Putamen (tissue), 1 donor: Measurements from ENCODE around the gene KPNB1.
"Not testable (repeated sequence)": the region's sequence is repeated elsewhere in the genome, so short reads cannot be mapped to it uniquely, and the experiment has no call there.

Source experiments
- DNase-seq: peaks from one replicate; pipeline ENCODE4 v3.0.0-alpha.2; 2016; ENCODE audit warnings: low spot score

The KPNB1 gene

DNA sequence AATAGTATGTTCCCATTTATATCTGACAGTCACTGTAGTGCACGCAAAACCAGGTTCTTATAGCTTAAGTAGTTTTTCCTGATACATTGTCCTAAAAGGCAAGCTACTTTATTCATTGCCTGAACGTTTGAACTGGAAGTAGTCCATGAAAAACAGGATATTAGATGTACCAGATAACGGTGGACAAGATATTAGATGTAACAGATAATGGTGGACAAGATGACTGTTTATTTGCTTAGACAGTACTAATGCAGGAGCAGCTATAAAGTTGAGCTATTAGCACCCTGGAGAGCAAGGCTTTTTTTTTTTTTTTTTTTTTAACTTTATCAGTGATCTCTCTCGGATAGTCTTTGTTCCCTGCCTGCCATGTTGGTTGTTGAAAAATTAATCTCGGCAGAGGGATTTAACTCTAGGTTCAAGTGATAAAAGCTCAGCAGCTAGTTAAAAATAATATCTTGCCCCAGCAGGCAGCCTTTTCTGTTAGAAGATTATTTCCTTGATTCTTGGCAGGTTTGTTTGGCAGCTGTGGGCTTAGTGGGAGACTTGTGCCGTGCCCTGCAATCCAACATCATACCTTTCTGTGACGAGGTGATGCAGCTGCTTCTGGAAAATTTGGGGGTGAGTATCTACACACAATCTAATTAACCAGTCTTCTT is 26.9 kb downstream of the KPNB1 start:
- DNase-seq: no peak

DNA sequence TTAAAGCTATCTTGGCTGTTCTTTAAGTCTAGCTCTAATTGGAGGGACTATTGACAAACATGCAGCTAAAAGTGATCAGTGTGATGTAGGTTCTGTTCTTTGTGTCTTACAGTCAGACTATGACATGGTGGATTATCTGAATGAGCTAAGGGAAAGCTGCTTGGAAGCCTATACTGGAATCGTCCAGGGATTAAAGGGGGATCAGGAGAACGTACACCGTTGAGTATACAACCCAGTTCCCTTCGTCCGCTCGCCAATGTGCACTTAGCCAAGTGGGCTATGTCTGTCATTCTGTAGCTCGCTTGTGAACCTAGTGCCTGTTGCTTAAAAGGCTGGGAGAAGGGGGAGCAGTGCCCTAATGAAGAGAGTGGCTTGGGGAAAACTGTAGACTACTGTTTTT is 28.5 kb downstream of the KPNB1 start:
- DNase-seq: no peak

DNA sequence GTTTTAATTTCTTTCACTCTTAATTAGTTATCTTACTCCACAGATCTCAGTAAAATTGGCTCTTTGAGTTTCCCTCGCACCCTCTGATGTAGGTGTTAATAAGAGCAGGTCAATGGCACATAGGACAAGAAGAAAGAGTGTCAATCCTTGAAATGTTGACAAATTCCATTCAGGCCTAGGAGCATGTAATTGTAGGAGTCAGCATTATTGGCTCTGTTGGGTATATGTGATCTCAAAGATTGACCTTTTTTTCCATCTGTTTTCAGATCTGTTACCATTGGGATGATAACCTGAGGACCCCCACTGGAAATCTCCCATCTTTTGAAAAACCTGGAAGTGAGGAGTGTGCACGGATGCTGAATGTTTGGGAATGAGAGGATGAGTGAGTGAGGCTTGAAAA is 32.4 kb downstream of the KPNB1 start:
- no peak for DNase-seq

DNA sequence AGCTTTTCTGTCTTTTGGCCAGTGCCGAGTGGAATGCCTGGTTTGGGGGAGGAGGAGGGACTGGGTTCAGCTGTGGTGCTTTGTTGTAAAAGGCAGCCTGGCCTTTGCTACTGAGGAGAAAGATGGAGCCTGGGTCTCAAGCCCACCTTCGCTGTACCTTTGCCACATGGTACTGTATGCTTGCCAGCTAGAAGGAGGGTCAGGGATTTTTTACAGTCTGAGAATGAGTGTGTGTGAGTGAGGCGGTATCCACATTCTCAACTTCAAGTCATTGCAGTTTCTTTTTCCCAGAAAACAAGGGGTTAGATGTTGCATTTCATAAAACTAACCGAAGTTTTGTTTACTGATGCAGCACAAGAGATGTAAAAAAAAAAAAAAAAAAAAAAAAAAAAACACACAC is 33.0 kb downstream of the KPNB1 start:
- DNase-seq: not testable (repeated sequence)

DNA sequence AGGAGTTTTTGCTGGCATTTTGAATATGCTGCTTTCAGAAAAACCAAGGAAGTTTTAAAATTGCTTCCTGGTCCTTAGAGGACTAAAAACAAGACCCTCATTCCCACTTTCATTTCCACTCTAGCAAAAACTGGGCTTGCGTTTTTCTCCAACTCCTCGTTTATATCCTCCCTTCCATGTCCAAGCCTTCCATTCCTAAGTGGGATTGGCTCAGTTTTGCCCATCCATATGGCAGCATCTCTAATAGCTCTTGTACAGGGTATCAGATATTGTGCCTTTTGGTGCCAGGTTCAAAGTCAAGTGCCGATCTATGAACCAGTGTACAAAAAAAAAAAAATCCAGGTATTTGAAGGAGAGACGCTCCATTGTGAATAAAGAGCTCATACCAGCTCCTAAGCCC is 34.3 kb downstream of the KPNB1 start:
- no peak for DNase-seq

DNA sequence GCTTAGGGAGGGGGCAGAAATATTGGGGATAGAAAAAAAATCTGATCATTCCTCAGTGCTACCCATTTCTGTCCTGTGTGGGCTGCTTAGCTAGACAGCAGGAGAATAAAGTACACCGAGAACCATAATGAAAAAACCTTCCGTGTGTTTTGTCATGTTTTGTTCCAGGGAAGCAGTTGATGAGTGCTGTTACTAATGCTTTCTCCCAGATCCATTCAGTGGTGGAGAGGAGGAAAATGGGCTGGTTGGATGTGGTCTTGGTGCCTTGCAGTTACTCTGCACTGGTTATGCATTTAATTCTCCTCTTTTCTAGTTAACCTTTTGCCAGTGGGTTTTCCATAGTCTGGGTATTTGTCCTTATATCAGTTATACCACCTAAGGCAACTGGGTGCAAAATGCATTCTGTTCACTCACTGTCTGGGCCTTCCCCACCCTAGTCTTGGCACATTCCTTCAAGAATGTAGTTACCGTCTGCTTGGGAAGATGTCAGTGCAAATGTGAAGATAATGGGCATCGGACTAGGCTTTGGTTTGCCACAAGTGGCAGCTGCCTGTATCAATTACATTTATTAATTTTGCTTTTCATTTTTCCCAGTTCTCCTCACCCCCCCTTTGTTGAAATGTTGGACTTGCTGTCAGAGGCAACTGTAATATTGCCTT is 34.9 kb downstream of the KPNB1 start:
- no peak for DNase-seq

DNA sequence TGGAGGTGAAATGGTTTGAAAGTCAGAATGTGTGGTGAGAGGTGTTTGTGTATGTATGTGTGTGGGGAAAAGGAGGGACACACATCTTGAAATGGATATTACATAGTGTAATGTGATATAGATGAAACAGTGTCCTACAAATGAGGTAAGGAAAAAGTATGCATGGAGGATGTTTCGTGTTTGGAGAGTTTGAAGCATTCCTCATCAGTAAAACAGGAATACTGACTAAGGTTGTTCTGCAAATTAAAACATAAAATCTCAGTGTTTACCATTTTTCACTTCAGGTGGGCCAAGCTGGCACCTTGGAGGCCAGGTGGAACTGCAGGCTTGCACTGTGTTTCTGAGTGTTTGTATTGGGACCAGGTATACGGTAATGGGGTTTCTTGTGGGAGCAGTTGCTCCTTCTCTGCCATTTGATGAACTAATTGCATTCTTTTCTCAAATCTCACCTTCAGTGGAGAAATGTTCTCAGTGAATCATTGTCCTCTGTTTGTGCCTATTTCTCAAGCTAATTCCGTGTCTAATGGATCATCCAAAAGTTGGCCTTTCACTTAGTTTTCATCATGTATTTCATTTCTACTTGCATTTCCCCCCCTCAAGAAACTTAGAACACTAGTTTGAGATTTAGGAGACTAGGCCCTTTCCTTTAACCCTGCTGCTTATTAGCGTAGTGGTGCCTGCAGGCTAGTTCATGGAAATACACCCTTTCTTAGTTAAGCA is 36.0 kb downstream of the KPNB1 start:
- DNase-seq: no peak

DNA sequence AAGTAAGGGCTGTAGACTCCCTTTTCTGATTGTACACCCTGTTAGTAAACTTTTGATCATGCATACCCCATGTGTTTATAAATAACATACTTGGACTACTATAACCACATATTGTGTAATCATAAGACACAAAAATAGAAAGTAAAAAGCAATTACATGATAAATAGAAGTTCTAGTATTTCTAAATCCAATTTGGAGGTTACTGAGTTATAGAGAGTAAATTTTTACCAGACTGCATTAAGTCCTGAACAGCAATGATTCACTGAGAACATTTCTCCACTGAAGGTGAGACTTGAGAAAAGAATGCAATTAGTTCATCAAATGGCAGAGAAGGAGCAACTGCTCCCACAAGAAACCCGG is 36.5 kb downstream of the KPNB1 start:
- no peak for DNase-seq

DNA sequence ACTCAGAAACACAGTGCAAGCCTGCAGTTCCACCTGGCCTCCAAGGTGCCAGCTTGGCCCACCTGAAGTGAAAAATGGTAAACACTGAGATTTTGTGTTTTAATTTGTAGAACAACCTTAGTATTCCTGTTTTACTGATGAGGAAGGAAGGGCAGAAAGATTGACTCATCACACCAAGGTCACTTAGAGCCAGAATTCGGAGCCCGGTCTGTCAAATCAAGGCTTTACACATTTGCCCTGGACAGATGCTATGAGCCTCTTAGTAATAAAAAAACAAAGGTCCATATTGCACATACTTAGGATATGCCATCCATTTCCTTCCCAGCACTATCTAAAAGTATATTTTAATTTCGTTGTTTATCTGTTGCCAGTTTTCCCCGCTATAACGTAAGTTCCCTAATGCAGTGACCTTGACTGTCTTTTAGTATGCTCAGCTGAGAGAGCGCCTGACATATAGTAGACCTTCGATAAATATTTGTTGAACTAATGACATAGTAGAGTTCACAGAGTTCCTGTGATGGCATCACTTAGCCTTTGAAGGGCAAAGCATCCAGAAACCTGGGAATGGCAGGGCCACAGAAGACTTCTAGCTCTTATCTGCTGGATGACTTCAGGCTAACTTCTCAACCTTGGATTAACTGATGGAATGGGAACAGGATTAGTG is 37.1 kb downstream of the KPNB1 start:
- DNase-seq: no peak

DNA sequence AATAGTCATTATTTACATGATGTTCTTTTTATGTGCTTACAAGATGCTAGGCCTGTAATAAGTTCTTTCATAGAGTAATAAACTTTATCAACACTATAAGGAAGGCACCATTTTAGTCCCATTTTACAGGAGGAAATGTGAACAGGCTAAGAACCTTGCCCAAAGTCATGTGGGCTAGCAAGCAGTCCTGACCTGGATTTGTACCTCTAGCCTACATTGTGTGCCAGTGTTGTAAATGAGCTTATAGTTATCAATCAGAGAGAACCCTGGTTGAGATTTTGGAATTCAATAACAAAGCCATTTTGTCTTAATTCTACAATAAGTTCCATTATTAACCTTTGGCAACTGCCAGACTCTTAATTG is 37.6 kb downstream of the KPNB1 start:
- no peak for DNase-seq

DNA sequence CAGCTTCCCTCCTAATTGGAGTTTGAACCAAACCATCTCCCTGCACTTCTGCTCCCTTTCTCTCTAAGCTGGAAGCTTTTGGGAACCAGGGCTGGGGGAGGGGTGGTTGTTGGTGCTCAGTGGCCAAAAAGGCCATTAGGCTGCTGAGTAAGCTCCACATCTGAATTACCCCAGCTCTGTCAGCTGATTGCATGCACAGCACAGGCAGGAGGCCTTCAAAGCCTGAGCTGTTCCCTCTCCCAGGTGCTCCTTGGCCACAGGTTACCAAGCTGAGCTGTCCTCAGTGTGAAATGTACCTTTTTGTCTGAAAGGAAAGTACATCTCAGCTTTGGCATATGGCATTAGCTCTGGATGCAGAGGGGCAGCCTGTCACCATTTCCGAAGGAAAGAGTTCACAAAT is 38.0 kb downstream of the KPNB1 start:
- DNase-seq: no peak

DNA sequence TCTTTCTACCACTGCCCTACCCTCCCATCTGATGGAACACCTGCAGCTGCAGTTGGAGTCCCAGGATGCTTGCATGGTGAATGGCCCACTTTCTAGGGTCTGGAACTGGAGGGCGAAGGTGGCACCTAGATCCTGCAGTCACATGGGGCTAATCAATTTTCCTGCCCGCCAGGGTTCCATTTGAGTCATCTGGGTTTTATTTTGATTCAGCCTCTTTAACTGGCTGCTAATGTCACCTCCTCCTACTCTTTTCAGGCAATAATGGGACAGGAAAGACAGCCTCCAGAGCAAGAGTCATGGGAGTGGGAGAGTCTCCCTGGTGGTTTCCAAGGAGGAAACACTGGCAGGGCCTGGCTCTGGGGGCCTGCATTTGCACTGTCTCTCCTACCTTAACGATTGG is 40.4 kb downstream of the KPNB1 start:
- no peak for DNase-seq

DNA sequence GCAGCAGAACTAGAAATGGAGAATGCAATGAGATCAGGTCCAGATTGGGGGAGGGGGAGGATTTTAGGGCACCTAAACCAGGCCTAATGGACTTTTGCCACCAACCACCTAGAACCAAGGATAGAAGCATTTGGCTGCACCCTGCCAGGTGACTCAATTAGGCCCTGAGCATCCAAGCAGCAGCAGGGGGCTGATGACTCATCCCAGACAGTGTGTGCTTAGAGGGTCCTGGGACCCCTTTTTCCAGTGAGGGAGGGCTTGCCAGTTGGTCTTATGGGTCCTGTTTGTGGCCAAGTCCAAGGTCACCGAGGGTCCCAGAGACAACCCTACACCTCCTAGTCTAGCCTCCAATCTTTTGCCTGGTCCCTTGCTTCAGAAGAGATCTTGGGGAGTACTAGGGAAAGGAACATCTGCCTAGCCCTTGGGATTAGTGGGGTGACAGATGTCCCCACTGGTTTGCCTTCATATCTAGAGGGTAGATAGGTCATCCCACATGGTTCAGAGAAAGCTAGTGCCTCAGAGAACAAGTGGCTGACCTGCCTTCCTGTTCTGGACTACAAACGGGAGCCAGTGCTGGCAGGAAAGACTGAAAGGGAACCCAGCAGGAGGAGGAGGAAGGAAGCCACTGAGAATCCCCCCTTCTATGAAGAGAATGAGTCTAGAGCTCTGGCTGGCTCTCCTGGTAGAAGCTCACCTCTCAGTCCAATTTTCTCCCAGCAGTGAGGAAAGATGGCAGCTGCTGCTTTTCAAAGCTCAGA is 42.6 kb downstream of the KPNB1 start:
- no peak for DNase-seq

DNA sequence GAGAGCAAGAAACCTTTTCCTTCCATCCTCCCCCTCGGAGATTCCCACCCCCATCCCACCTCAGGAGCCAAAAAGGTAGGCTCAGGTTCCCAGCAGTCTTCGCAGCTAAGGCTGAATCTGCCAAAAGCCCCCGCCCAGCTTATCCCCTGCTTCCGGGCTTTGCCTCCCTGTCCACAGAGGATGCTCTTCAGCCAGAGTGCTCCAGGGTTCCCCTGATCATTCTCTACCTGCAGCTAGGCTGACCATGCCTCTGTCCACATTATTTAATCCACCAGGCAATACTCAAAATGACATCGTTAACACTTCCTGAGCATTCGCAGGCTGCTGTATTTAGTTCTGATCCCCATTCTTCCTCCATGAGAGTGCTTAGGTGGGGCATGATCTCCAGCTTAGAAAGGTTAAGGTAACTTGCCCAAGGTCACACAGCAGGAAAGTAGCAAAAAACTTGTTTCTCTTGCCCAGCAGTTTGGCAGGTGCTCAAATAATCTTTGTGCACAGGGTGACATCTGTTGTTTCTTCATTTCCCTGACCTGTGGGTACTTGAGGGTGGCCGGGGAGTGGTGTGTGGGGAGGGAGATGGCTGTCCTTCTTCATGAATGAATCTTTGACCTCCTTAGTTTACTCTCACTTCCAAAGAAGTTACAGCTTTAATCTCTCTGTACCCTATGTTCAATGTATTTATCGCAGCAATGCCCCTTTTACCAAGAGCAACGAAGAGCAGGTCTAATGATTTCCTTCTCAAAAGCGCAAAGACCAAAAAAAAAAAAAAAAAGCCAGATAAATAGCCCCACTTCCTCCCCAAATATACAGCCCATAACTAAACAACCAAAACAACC is 43.4 kb downstream of the KPNB1 start:
- no peak for DNase-seq

DNA sequence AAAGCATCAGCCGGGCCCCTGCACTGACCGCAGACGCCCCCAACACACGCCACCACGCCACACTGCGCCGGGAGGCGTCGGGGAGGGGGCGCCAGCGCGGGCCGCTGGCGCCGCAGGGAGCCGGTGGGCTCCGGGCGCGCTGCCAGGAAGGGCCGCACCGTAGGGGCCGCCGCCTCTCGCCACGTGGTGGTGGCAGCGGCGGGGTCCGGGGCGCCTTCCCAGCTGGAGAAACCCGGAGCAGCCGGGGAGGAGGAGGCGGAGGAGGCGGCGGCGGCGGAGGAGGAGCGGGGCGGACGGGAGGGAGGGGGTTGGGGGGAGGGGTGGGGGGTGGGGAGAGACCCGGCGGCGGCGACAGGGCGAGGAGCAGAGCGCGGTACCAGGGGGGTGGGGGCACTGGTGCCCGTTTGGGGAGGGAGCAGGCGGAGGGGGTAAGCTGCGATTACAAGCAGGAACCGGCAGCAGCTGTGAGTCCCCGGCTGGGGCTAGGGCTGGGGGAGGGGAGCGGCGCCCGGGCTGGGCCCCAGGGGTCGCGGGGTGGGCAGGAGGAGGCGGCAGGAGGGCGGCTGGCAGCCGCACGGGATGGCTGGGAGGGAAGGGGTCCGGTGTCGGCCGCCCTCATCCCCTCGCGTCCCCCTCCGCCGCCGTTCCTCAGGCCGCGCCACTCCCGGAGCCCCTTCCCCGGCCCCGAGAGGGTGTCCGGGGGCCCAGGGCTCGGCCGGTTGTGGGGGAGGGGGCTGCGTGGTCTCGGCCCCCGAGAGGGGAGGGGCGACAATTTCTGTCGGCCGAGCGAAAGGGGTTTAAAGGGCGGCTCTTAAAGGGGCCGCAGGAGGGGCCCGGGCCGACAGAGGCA is 44.2 kb downstream of the KPNB1 start, which contains the start of gene TBKBP1:
TBKBP1 (plus strand) TSS at position 431 of the 850 bp plus-strand sequence. CDS start 1,952 bp downstream, outside the sequence.
- DNase-seq: no peak

DNA sequence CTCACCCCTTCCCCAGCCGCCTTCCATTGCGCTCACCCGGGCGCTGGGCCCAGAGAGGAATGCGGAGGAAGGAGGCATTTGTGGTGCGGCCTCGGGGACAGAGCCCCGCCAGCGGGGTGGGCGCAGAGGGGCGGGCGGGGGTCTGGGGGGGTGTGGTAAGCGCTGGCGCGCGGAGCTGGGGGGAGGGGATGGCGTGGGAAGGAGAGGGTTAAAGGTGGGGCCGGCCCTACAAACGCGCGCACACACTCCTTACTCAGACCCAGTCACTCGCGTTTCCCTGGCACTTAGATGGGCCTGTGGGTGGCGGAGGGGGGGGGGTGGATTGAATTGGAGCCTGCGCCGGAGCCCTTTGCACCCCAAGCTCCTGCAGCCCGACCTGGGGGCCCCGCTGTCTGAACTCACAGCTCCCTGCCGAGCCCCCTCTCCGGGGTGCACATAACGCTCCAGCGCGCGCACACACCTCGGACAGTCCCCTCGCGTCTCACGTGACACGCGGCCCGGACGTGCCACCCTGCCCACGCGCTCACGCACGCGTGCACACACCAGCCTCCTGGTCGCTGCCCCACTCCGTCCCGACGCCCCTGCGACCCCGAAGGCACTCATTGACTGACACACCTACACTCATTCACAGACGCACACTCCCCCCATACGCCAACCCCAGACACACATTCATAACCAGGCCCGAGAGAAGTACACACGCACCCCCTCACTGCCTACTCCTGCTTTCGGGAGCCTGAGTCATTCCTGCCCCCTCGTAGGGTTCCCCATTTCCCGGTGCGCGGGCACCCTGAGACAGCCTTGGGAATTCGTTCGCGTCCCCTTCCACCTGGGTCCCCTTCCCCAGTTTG is 45.1 kb downstream of the KPNB1 start:
- DNase-seq: peak; percentile 63

DNA sequence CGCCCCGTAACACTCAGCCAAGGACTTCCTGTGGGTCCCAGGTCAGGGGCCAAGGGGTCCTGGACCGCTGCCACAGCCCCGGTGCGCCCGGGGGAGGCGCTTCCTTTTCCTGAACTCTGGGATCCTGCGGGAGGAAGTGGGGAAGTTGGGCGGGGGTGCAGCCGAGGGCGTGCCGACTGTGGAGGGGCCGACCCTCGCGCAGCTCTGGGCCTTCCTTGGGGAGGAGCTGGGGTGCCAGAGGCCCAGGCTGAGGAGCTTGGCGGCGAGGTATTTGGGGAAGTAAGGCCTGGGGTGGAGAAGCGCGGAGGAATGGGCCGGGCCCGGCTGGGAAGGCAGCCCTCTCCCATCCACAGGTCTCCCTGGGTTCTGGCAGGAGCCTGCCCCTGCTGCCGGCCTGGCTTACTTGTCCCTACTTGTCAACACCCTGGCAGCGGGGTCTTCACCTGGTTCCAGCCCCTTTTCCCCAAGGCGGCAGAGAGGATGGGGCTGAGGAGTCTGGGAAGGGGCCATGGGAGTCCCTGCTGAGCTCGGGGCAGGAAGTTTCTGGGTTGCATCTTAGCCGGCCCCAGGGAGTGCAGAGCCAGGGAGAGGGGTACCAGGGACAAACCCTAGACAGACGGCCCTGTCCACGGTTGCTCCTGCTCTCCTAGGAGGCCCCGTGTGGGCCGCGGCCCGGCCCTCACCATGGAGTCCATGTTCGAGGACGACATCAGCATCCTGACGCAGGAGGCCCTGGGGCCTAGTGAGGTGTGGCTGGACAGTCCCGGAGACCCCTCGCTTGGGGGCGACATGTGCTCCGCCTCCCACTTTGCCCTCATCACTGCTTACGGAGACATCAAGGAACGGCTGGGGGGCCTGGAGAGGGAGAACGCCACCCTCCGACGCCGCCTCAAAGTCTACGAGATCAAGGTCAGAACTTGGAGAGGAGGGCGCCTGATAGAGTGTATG is 46.0 kb downstream of the KPNB1 start:
- no peak for DNase-seq
